H1 (cell line): ENCODE measurements around the gene KPNA4. TPM values are rescaled to one million over a fixed set of nuclear protein-coding genes. Genes with fewer than 3 reads are reported as not detected.

Source experiments
- CTCF ChIA-PET: fragments of 300-600 bp; sonication (Branson Sonifier 250); formaldehyde crosslinking; loops from one replicate; lab custom pipeline; 2021; ENCODE audit not compliant: partially characterized antibody; lab: Charles Lee
- POLR2A ChIA-PET: fragments of 300-600 bp; sonication (Branson Sonifier 250); formaldehyde crosslinking; loops from one replicate; lab custom pipeline; 2021; ENCODE audit warnings: inconsistent platforms; ENCODE audit not compliant: partially characterized antibody; lab: Charles Lee
- DNase-seq, 2 experiments: peaks; one replicate each; pipeline versions ENCODE4 v3.0.0 to v3.0.0-alpha.2; 2010 to 2022; ENCODE audit warnings: low spot score in 2 of 2, low read depth in 1 of 2, mixed read lengths in 1 of 2
- FAIRE-seq: peaks from 2 replicates; lab custom pipeline; 2011; peaks lifted over from hg19 to GRCh38; lab: Jason Lieb, UNC
- H2AFZ ChIP-seq: 2 replicates; pipeline ENCODE4 v1.8.1; 2012; ENCODE audit warnings: low read length, inconsistent platforms
- H2AK5ac ChIP-seq: 2 replicates; pipeline ENCODE4 v1.6.1; 2013; ENCODE audit warnings: low read depth, low read length
- H2BK120ac ChIP-seq: replicated peaks from 2 replicates; pipeline ENCODE3; 2013; ENCODE audit warnings: low read depth, low read length, inconsistent platforms
- H2BK12ac ChIP-seq: 2 replicates; pipeline ENCODE4 v1.6.1; 2013; ENCODE audit warnings: low read depth, low read length
- H2BK15ac ChIP-seq: 2 replicates; pipeline ENCODE4 v1.6.1; 2013; ENCODE audit warnings: low read length
- H2BK20ac ChIP-seq: 2 replicates; pipeline ENCODE4 v1.6.1; 2013; ENCODE audit warnings: low read length
- H2BK5ac ChIP-seq: 2 replicates; pipeline ENCODE4 v1.6.1; 2013; ENCODE audit warnings: low read depth, low read length
- H3K14ac ChIP-seq: 2 replicates; pipeline ENCODE4 v1.6.1; 2013; ENCODE audit warnings: inconsistent platforms; ENCODE audit not compliant: insufficient read length
- H3K18ac ChIP-seq: 2 replicates; pipeline ENCODE4 v1.6.1; 2013; ENCODE audit warnings: low read length; ENCODE audit errors: extremely low read depth
- H3K23ac ChIP-seq: 2 replicates; pipeline ENCODE4 v1.6.1; 2013; ENCODE audit warnings: inconsistent platforms; ENCODE audit not compliant: insufficient read length
- H3K23me2 ChIP-seq: 2 replicates; pipeline ENCODE4 v1.6.1; 2013; ENCODE audit warnings: low read depth, low read length
- H3K27ac ChIP-seq: 2 replicates; pipeline ENCODE4 v1.6.1; 2011; ENCODE audit warnings: low read depth, low read length, inconsistent platforms
- H3K27me3 ChIP-seq, 4 experiments: replicated peaks in 1 of 4; 1 replicate in 1 of 4; 2 replicates in 3 of 4; pipeline versions ENCODE4 v1.6.1 to v1.8.1; 2011 to 2013; ENCODE audit warnings: low read length in 3 of 4, mild to moderate bottlenecking in 3 of 4, inconsistent platforms in 2 of 4, mixed read lengths in 2 of 4, moderate library complexity in 1 of 4; ENCODE audit not compliant: control insufficient read depth in 3 of 4, insufficient read depth in 3 of 4; ENCODE audit errors: extremely low read depth in 1 of 4
- H3K36me3 ChIP-seq, 4 experiments: 2 replicates each; pipeline versions ENCODE4 v1.6.1 to v1.8.1; 2011 to 2013; ENCODE audit warnings: mild to moderate bottlenecking in 4 of 4, low read length in 3 of 4, moderate library complexity in 2 of 4, control low read depth in 1 of 4, inconsistent platforms in 1 of 4; ENCODE audit not compliant: insufficient read depth in 4 of 4, control insufficient read depth in 2 of 4
- H3K4ac ChIP-seq: replicated peaks from 2 replicates; pipeline ENCODE3; 2013; ENCODE audit warnings: low read length, low read depth, mixed read lengths, inconsistent platforms; ENCODE audit not compliant: insufficient read length
- H3K4me1 ChIP-seq, 4 experiments: replicated peaks in 1 of 4; 1 replicate in 1 of 4; 2 replicates in 3 of 4; pipeline versions ENCODE4 v1.6.1 to v1.8.1; 2011 to 2013; ENCODE audit warnings: low read length in 3 of 4, inconsistent platforms in 2 of 4, mixed read lengths in 1 of 4; ENCODE audit not compliant: insufficient read depth in 4 of 4, control insufficient read depth in 3 of 4
- H3K4me2 ChIP-seq, 2 experiments: 2 replicates each; pipeline versions ENCODE4 v1.6.1 to v1.8.1; 2011 to 2013; ENCODE audit warnings: low read depth in 2 of 2, low read length in 2 of 2, control low read depth in 1 of 2, inconsistent platforms in 1 of 2, mild to moderate bottlenecking in 1 of 2; ENCODE audit not compliant: insufficient read depth in 1 of 2
- H3K4me3 ChIP-seq, 4 experiments: fragments of 200-600, 300-600 bp in 1 of 4; sonication (generic), shearing (Covaris generic), sonication (Bioruptor Twin) in 1 of 4; 2 replicates each; pipeline versions ENCODE4 v1.5.1 to v1.8.1; 2011 to 2016; ENCODE audit warnings: low read length in 4 of 4, low read depth in 3 of 4, control low read depth in 2 of 4, inconsistent platforms in 2 of 4, mild to moderate bottlenecking in 2 of 4, mixed read lengths in 1 of 4, moderate library complexity in 1 of 4; ENCODE audit not compliant: insufficient read depth in 2 of 4; ENCODE audit errors: extremely low read depth in 1 of 4
- H3K56ac ChIP-seq: replicated peaks from 2 replicates; pipeline ENCODE3; 2013; ENCODE audit warnings: low read depth, mild to moderate bottlenecking, mixed read lengths, low read length, inconsistent platforms; ENCODE audit not compliant: insufficient read length
- H3K79me1 ChIP-seq: 2 replicates; pipeline ENCODE4 v1.6.1; 2013; ENCODE audit warnings: low read depth, low read length, control low read depth
- H3K79me2 ChIP-seq, 2 experiments: 2 replicates each; pipeline versions ENCODE4 v1.6.1 to v1.8.1; 2012 to 2013; ENCODE audit warnings: low read length in 2 of 2, mild to moderate bottlenecking in 2 of 2, inconsistent platforms in 1 of 2; ENCODE audit not compliant: insufficient read depth in 2 of 2, control insufficient read depth in 1 of 2
- H3K9ac ChIP-seq, 4 experiments: replicated peaks in 1 of 4; 1 replicate in 1 of 4; 2 replicates in 3 of 4; pipeline versions ENCODE4 v1.6.1 to v1.8.1; 2011 to 2013; ENCODE audit warnings: low read depth in 3 of 4, low read length in 3 of 4, control low read depth in 2 of 4, mild to moderate bottlenecking in 2 of 4, moderate library complexity in 2 of 4, inconsistent platforms in 1 of 4; ENCODE audit errors: extremely low read depth in 1 of 4
- H3K9me3 ChIP-seq, 2 experiments: 2 replicates each; pipeline versions ENCODE4 v1.6.1 to v1.8.1; 2012 to 2013; ENCODE audit warnings: mild to moderate bottlenecking in 2 of 2, moderate library complexity in 2 of 2, control low read depth in 1 of 2, inconsistent platforms in 1 of 2, low read depth in 1 of 2, low read length in 1 of 2, mixed read lengths in 1 of 2; ENCODE audit not compliant: insufficient read depth in 2 of 2
- H4K20me1 ChIP-seq, 2 experiments: replicated peaks in 1 of 2; 2 replicates each; pipeline versions ENCODE3 to v1.8.1; 2011 to 2013; ENCODE audit warnings: inconsistent platforms in 2 of 2, low read length in 2 of 2, mild to moderate bottlenecking in 1 of 2; ENCODE audit not compliant: insufficient read depth in 2 of 2, control insufficient read depth in 1 of 2
- H4K5ac ChIP-seq: 2 replicates; pipeline ENCODE4 v1.6.1; 2013; ENCODE audit warnings: low read length, low read depth, mixed read lengths, inconsistent platforms; ENCODE audit not compliant: insufficient read length
- H4K8ac ChIP-seq: 2 replicates; pipeline ENCODE4 v1.8.0; 2013; ENCODE audit warnings: mild to moderate bottlenecking, moderate library complexity, low read length, inconsistent platforms; ENCODE audit not compliant: insufficient read depth; ENCODE audit errors: extremely low read depth
- H4K91ac ChIP-seq: replicated peaks from 2 replicates; pipeline ENCODE3; 2013; ENCODE audit warnings: low read length, mixed read lengths, inconsistent platforms; ENCODE audit not compliant: insufficient read length
- GTF2F1 ChIP-seq: IDR thresholded peaks from 2 replicates; pipeline ENCODE4 v1.6.1; 2012; ENCODE audit warnings: low read depth, low read length, improper control_type of control experiment, borderline replicate concordance
- HDAC6 ChIP-seq: IDR thresholded peaks from one replicate; pipeline ENCODE4 v1.7.1; 2012; ENCODE audit warnings: low read depth, mild to moderate bottlenecking, inconsistent platforms, low read length, moderate library complexity
- JUN ChIP-seq: IDR thresholded peaks from 2 replicates; pipeline ENCODE4 v1.6.1; 2011; ENCODE audit warnings: low read depth, mild to moderate bottlenecking, improper control_type of control experiment, low read length
- KDM1A ChIP-seq: fragments of 200-600, 300-600 bp; sonication (generic); IDR thresholded peaks from 2 replicates; pipeline ENCODE4 v1.7.1; 2016; ENCODE audit warnings: mild to moderate bottlenecking, low read length, borderline replicate concordance
- PHF8 ChIP-seq: fragments of 200-600 bp; sonication (generic); conservative IDR thresholded peaks from 2 replicates; pipeline ENCODE4 v1.7.1; 2012; ENCODE audit warnings: low read depth, mild to moderate bottlenecking, inconsistent platforms, low read length, moderate library complexity
- RBBP5 ChIP-seq: IDR thresholded peaks from 2 replicates; pipeline ENCODE4 v1.7.1; 2012; ENCODE audit warnings: low read depth, mild to moderate bottlenecking, inconsistent platforms, low read length, moderate library complexity, borderline replicate concordance
- SP2 ChIP-seq: IDR thresholded peaks from 2 replicates; pipeline ENCODE4 v1.6.1; 2012; ENCODE audit warnings: mild to moderate bottlenecking, low read length, inconsistent platforms
- TAF7 ChIP-seq: optimal IDR thresholded peaks from 2 replicates; pipeline ENCODE3; 2011; ENCODE audit warnings: low read depth, mild to moderate bottlenecking, inconsistent platforms, low read length, moderate library complexity, borderline replicate concordance
- WGBS, 2 experiments: shearing (Covaris generic) in 1 of 2; methylation state at CpG; one replicate each; pipeline versions ENCODE4 v1.1.6 to v1.1.7; 2013 to 2015; ENCODE audit warnings: low lambda C conversion rate in 2 of 2, mixed read lengths in 2 of 2, inconsistent platforms in 1 of 2, low coverage in 1 of 2, missing lambda C conversion rate in 1 of 2; ENCODE audit not compliant: insufficient replicate concordance in 2 of 2, insufficient coverage in 1 of 2, insufficient read length in 1 of 2; ENCODE audit errors: extremely low coverage in 1 of 2, missing lambda C conversion rate in 1 of 2; 5-methylcytosine and 5-hydroxymethylcytosine counted together
- polyA plus RNA-seq, 7 experiments: library from polyadenylated mRNA; depleted of rRNA in 3 of 7; stranded (reverse) in 5 of 7; unstranded in 2 of 7; fragments of >200 nt in 5 of 7; fragments of 200-250 nt in 2 of 7; gene quantifications; 1 replicate in 5 of 7; 2 replicates in 1 of 7; 4 replicates in 1 of 7; pipeline versions ENCODE4 v1.2.1 to v1.2.3, GENCODE V29; 2011 to 2013; ENCODE audit warnings: missing spikeins in 2 of 7, mixed read lengths in 2 of 7
- total RNA-seq: library from RNA; stranded (reverse); fragmentation: NEBNext Ultra II Directional; extraction: Animal tissue kit (Norgen Biotek cat#: 25700); gene quantifications from 2 replicates; pipeline ENCODE4 v1.2.1, GENCODE V29; 2021
- TF ChIP-seq, protein P1 (sequence below): IDR thresholded peaks from 2 replicates; pipeline ENCODE4 v1.6.1; 2011; ENCODE audit warnings: low read length, improper control_type of control experiment

The KPNA4 gene
- total and polyA plus RNA-seq, 2 of the 8 experiments (the other 6 are each of a cell fraction or from before 2014, with no cell fraction given): 13.2 to 81.9 TPM

DNA sequence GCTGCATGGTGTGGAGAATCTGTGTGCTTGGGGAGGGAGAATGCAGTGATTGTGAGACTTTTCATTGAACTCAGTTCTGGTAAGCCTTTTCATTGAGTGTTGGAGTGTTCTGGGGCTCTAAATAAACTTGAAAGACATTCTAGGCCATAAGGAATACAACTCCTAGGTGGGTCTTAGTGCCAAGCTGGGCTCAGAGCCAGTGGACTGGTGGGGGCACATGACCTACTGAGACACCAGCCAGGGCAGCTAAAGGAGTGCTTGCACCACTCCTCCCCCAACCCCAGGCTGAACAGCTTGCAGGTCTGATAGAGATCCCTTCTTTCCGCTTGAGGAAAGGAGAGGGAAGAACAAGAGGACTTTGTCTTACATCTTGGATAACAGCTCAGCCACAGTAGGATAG lies 21.7 kb upstream of the KPNA4 start:
- H3K9ac ChIP-seq: no peak overlapping the region
- H4K5ac ChIP-seq: no peak overlapping the region
- H2AK5ac ChIP-seq: no peak overlapping the region
- no peak overlapping the region for H2AFZ ChIP-seq
- no peak overlapping the region for H2BK12ac ChIP-seq
- POLR2A ChIA-PET: no interaction called here
- H3K9me3 ChIP-seq: no peaks in the 10 kb centered on the region
- no peak overlapping the region for H4K8ac ChIP-seq
- DNase-seq (no peak), FAIRE-seq (no peak)
- TF ChIP-seq SP2 (no peak), RBBP5 (no peak), KDM1A (no peak), TAF7 (no peak), GTF2F1 (no peak), PHF8 (no peak), HDAC6 (no peak), JUN (no peak)
- TF ChIP-seq, protein P1, sequence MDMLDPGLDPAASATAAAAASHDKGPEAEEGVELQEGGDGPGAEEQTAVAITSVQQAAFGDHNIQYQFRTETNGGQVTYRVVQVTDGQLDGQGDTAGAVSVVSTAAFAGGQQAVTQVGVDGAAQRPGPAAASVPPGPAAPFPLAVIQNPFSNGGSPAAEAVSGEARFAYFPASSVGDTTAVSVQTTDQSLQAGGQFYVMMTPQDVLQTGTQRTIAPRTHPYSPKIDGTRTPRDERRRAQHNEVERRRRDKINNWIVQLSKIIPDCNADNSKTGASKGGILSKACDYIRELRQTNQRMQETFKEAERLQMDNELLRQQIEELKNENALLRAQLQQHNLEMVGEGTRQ: no peak
- no peaks in the 10 kb centered on the region for H3K27me3 ChIP-seq
- H3K18ac ChIP-seq: no peak overlapping the region
- H3K79me1 ChIP-seq: no peaks in the 10 kb centered on the region
- H2BK15ac ChIP-seq: no peak overlapping the region
- H3K23me2 ChIP-seq: no peaks in the 10 kb centered on the region
- no peak overlapping the region for H3K4me2 ChIP-seq
- H2BK5ac ChIP-seq: no peak overlapping the region
- WGBS, 2 experiments: 91% methylated on average over 1 of the region's 1 CpG; no CpG with 5 or more reads in 1 of the 2 experiments
- H3K23ac ChIP-seq: no peak overlapping the region
- no peak overlapping the region for H3K14ac ChIP-seq
- no peaks in the 10 kb centered on the region for H3K79me2 ChIP-seq
- no peak overlapping the region for H3K4ac ChIP-seq
- no peaks in the 10 kb centered on the region for H3K36me3 ChIP-seq
- H4K91ac ChIP-seq: no peak overlapping the region
- no peak overlapping the region for H3K27ac ChIP-seq
- H2BK120ac ChIP-seq: no peak overlapping the region
- no peak overlapping the region for H2BK20ac ChIP-seq
- CTCF ChIA-PET: no interaction called here
- no peak overlapping the region for H3K4me3 ChIP-seq
- H3K4me1 ChIP-seq: no peaks in the 10 kb centered on the region
- no peak overlapping the region for H3K56ac ChIP-seq
- H4K20me1 ChIP-seq: no peaks in the 10 kb centered on the region
